ENCODE results near the gene ASTN2. TPM values are rescaled to one million over a fixed set of nuclear protein-coding genes. Genes with fewer than 3 reads are reported as not detected.

Gene ASTN2
- total and polyA plus RNA-seq, 10 of the 15 experiments (the other 5 are each of a cell fraction or from before 2014, with no cell fraction given) = 1.4 to 15.7 (median 7.0) TPM

- CTCF ChIA-PET = interaction anchor here (0.6 to 0.9 kb wide), 4 partner anchors 22 to 675 kb away, joined by 3 to 5 read pairs (median 4); no protein-coding TSS in a partner anchor
- POLR2A ChIA-PET = no interaction called here
- Histone ChIP-seq H3K4me3 (no peak overlapping the region), H3K9me3 (replicated peaks; ENCODE audit: control insufficient read depth, insufficient read depth, low read length) (no peaks in the 10 kb centered on the region), H3K36me3 (ENCODE audit: control insufficient read depth in 2 of 2, insufficient read depth in 2 of 2, low read length in 1 of 2) (no peaks in the 10 kb centered on the region), H3K4me1 (ENCODE audit: control insufficient read depth, insufficient read depth, low read length) (no peaks in the 10 kb centered on the region), H4K20me1 (ENCODE audit: control insufficient read depth, insufficient read depth) (no peaks in the 10 kb centered on the region), H2AFZ (ENCODE audit: control insufficient read depth, low read depth, low read length) (no peak overlapping the region), H3K9ac (ENCODE audit: control insufficient read depth, insufficient read depth, low read length) (no peak overlapping the region), H3K79me2 (ENCODE audit: control insufficient read depth, insufficient read depth, low read length) (no peaks in the 10 kb centered on the region), H3K4me2 (ENCODE audit: control insufficient read depth, insufficient read depth) (no peak overlapping the region), H3K27ac (ENCODE audit: control insufficient read depth, insufficient read depth) (no peak overlapping the region), H3K27me3 (replicated peaks in 1 of 2; ENCODE audit: control insufficient read depth in 2 of 2, insufficient read depth in 2 of 2, low read length in 1 of 2) (no peaks in the 10 kb centered on the region; a peak in 2 of 4 replicates)
- no peak for DNase-seq (ENCODE audit: low read depth, low spot score)
- SMC1A ChIA-PET (ENCODE audit: uncharacterized antibody, unreplicated experiment) = no interaction called here
- in situ Hi-C loops (cut with MboI) = loop anchor here (25.0 kb wide), 1 partner anchor 667 kb away; no protein-coding TSS in a partner anchor
- BruUV-seq (replicated peaks) = no TSS peak
- FAIRE-seq = no peak
- WGBS (ENCODE audit: insufficient coverage, insufficient replicate concordance, low lambda C conversion rate, missing lambda C conversion rate) = 13% methylated on average over 2 of the region's 2 CpGs
- ATAC-seq = no peak
- TF ChIP-seq SMAD5 (IDR thresholded peaks at IDR 0.05; ENCODE audit: low read depth) = no peak
- TF ChIP-seq RBBP5 (conservative IDR thresholded peaks at IDR 0.05) = no peak
- TF ChIP-seq DPF2 (IDR thresholded peaks at IDR 0.05) = no peak
- no peak for TF ChIP-seq ATF2 (IDR thresholded peaks at IDR 0.05; ENCODE audit: low read length)
- TF ChIP-seq ZNF622 (IDR thresholded peaks at IDR 0.05) = no peak
- TF ChIP-seq ZBTB33 (IDR thresholded peaks at IDR 0.05) = no peak
- no peak for TF ChIP-seq SP1 (IDR thresholded peaks at IDR 0.05; ENCODE audit: low read depth, low read length)
- no peak for TF ChIP-seq SMC3 (IDR thresholded peaks at IDR 0.05; ENCODE audit: borderline replicate concordance, low read length)
- no peak for TF ChIP-seq KDM1A (IDR thresholded peaks at IDR 0.05; ENCODE audit: borderline replicate concordance)
- TF ChIP-seq PAX5 (IDR thresholded peaks at IDR 0.05; ENCODE audit: borderline replicate concordance, low read depth, low read length) = no peak
- no peak for TF ChIP-seq ETV6 (conservative IDR thresholded peaks at IDR 0.05 in 1 of 2, IDR thresholded peaks at IDR 0.05 in 1 of 2; ENCODE audit: borderline replicate concordance in 1 of 2, low read depth in 1 of 2)
- no peak for TF ChIP-seq SMAD1 (IDR thresholded peaks at IDR 0.05; ENCODE audit: low read depth, partially characterized antibody)
- RAD21 ChIA-PET (ENCODE audit: unreplicated experiment) = no interaction called here
- intact Hi-C loops (cut with micrococcal nuclease; ENCODE audit: unreplicated experiment) = no loop called here
Observed at GRCh38 chr9:117403848-117404247, 11.0 kb downstream of the ASTN2 start.
